Neural cell (in vitro differentiated cells): ENCODE measurements around the gene SHOC1.

Experiments
- EP300 ChIP-seq: fragments of 450-650 bp; conservative IDR thresholded peaks from 2 replicates; pipeline ENCODE4 v1.6.1; 2014; ENCODE audit warnings: antibody characterized with exemption, mild to moderate bottlenecking, moderate library complexity; ENCODE audit not compliant: poor library complexity, severe bottlenecking
- EZH2 ChIP-seq: fragments of 200-600, 300-800 bp; shearing (Covaris generic), sonication (generic); IDR thresholded peaks from 2 replicates; pipeline ENCODE4 v1.6.1; 2014; ENCODE audit warnings: antibody characterized with exemption, low read length, borderline replicate concordance, mild to moderate bottlenecking; ENCODE audit not compliant: insufficient read depth, poor library complexity, severe bottlenecking
- POLR2AphosphoS5 ChIP-seq: IDR thresholded peaks from 2 replicates; pipeline ENCODE4 v1.6.1; 2012
- RAD21 ChIP-seq: fragments of 450-650 bp; conservative IDR thresholded peaks from 2 replicates; pipeline ENCODE4 v1.6.1; 2014; ENCODE audit warnings: antibody characterized with exemption, mild to moderate bottlenecking, moderate library complexity
- SMC3 ChIP-seq: fragments of 450-650 bp; conservative IDR thresholded peaks from 2 replicates; pipeline ENCODE4 v1.6.1; 2014; ENCODE audit warnings: antibody characterized with exemption, mild to moderate bottlenecking, moderate library complexity; ENCODE audit not compliant: poor library complexity
- TAF1 ChIP-seq: IDR thresholded peaks from 2 replicates; pipeline ENCODE4 v1.6.1; 2012; ENCODE audit warnings: low read depth
- TF ChIP-seq, protein P1 (sequence below): fragments of 450-650 bp; IDR thresholded peaks from 2 replicates; pipeline ENCODE4 v1.5.1; 2014; ENCODE audit warnings: antibody characterized with exemption, mild to moderate bottlenecking, moderate library complexity; ENCODE audit not compliant: poor library complexity, severe bottlenecking
- TF ChIP-seq, protein P2 (sequence below): IDR thresholded peaks from 2 replicates; pipeline ENCODE4 v1.6.1; 2012; ENCODE audit warnings: borderline replicate concordance

DNA sequence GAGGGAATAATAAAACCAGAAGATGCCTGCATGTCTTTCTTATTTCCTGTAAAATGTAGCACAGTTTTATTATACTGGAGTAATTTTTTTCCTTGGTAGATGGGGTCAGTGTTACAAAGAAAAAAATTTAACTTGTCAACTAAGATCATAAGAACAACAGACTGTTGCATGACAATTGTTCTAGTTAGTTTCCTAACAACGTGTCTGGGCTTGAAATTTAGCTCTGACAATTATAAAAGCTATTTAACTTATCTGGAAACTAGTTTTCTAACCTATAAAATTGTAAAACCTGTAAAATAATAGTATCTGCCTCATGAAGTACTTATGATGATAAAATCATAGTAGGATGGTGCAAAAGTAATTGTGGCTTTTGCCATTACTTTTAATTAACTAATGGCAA is 4.9 kb downstream of the SHOC1 start:
- TF ChIP-seq, protein P1, sequence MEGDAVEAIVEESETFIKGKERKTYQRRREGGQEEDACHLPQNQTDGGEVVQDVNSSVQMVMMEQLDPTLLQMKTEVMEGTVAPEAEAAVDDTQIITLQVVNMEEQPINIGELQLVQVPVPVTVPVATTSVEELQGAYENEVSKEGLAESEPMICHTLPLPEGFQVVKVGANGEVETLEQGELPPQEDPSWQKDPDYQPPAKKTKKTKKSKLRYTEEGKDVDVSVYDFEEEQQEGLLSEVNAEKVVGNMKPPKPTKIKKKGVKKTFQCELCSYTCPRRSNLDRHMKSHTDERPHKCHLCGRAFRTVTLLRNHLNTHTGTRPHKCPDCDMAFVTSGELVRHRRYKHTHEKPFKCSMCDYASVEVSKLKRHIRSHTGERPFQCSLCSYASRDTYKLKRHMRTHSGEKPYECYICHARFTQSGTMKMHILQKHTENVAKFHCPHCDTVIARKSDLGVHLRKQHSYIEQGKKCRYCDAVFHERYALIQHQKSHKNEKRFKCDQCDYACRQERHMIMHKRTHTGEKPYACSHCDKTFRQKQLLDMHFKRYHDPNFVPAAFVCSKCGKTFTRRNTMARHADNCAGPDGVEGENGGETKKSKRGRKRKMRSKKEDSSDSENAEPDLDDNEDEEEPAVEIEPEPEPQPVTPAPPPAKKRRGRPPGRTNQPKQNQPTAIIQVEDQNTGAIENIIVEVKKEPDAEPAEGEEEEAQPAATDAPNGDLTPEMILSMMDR: no peak
- TF ChIP-seq EP300 (no peak), POLR2AphosphoS5 (no peak), TAF1 (no peak), EZH2 (no peak), RAD21 (no peak), SMC3 (no peak)
- TF ChIP-seq, protein P2, sequence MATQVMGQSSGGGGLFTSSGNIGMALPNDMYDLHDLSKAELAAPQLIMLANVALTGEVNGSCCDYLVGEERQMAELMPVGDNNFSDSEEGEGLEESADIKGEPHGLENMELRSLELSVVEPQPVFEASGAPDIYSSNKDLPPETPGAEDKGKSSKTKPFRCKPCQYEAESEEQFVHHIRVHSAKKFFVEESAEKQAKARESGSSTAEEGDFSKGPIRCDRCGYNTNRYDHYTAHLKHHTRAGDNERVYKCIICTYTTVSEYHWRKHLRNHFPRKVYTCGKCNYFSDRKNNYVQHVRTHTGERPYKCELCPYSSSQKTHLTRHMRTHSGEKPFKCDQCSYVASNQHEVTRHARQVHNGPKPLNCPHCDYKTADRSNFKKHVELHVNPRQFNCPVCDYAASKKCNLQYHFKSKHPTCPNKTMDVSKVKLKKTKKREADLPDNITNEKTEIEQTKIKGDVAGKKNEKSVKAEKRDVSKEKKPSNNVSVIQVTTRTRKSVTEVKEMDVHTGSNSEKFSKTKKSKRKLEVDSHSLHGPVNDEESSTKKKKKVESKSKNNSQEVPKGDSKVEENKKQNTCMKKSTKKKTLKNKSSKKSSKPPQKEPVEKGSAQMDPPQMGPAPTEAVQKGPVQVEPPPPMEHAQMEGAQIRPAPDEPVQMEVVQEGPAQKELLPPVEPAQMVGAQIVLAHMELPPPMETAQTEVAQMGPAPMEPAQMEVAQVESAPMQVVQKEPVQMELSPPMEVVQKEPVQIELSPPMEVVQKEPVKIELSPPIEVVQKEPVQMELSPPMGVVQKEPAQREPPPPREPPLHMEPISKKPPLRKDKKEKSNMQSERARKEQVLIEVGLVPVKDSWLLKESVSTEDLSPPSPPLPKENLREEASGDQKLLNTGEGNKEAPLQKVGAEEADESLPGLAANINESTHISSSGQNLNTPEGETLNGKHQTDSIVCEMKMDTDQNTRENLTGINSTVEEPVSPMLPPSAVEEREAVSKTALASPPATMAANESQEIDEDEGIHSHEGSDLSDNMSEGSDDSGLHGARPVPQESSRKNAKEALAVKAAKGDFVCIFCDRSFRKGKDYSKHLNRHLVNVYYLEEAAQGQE: no peak
